Common myeloid progenitor, CD34-positive (primary cell): ENCODE data around the gene IL33.

ENCODE experiments used
- CTCF ChIA-PET: fragments of 350-600 bp; sonication (Branson Sonifier 250); formaldehyde crosslinking; loops from one replicate; lab custom pipeline; 2021; ENCODE audit warnings: antibody characterized with exemption; lab: Charles Lee
- POLR2A ChIA-PET: fragments of 350-600 bp; sonication (Branson Sonifier 250); formaldehyde crosslinking; loops from one replicate; lab custom pipeline; 2021; ENCODE audit warnings: antibody characterized with exemption; lab: Charles Lee
- DNase-seq, 3 donors: peaks; one replicate each; pipeline versions ENCODE4 v3.0.0 to v3.0.0-alpha.2; 2013
- H3K27ac ChIP-seq, 2 experiments: 1 replicate in 1 of 2; 2 replicates in 1 of 2; pipeline ENCODE4 v1.7.0; 2013; ENCODE audit warnings: inconsistent platforms in 2 of 2, low read length in 2 of 2, mild to moderate bottlenecking in 2 of 2, low read depth in 1 of 2, moderate library complexity in 1 of 2; ENCODE audit not compliant: severe bottlenecking in 2 of 2, insufficient read depth in 1 of 2, poor library complexity in 1 of 2
- H3K27me3 ChIP-seq, 5 experiments: replicated peaks in 2 of 5; 1 replicate in 3 of 5; 2 replicates in 2 of 5; pipeline versions ENCODE4 v1.6.1 to v1.7.0; 2013; ENCODE audit warnings: low read length in 4 of 5, mild to moderate bottlenecking in 2 of 5, moderate library complexity in 2 of 5, inconsistent platforms in 1 of 5; ENCODE audit not compliant: insufficient read depth in 5 of 5, control insufficient read depth in 4 of 5
- H3K36me3 ChIP-seq, 4 experiments: 1 replicate in 2 of 4; 2 replicates in 2 of 4; pipeline versions ENCODE4 v1.6.1 to v1.7.0; 2013; ENCODE audit warnings: low read length in 3 of 4, control low read depth in 1 of 4, mild to moderate bottlenecking in 1 of 4; ENCODE audit not compliant: control insufficient read depth in 4 of 4, insufficient read depth in 4 of 4
- H3K4me1 ChIP-seq, 4 experiments: 1 replicate in 3 of 4; 2 replicates in 1 of 4; pipeline versions ENCODE4 v1.6.1 to v1.7.1; 2013; ENCODE audit warnings: low read length in 3 of 4, mild to moderate bottlenecking in 3 of 4, control low read depth in 1 of 4, inconsistent platforms in 1 of 4, moderate library complexity in 1 of 4; ENCODE audit not compliant: control insufficient read depth in 4 of 4, insufficient read depth in 4 of 4; ENCODE audit errors: control extremely low read depth in 1 of 4
- H3K4me3 ChIP-seq, 7 experiments: 1 replicate in 4 of 7; 2 replicates in 3 of 7; pipeline versions ENCODE4 v1.5.1 to v1.7.0; 2013; ENCODE audit warnings: mild to moderate bottlenecking in 7 of 7, low read length in 6 of 7, moderate library complexity in 6 of 7, inconsistent platforms in 2 of 7, low read depth in 2 of 7, control low read depth in 1 of 7; ENCODE audit not compliant: insufficient read depth in 4 of 7, control insufficient read depth in 1 of 7; ENCODE audit errors: extremely low read depth in 1 of 7
- H3K9me3 ChIP-seq, 5 experiments: 1 replicate in 4 of 5; 2 replicates in 1 of 5; pipeline versions ENCODE4 v1.6.1 to v1.7.1; 2013; ENCODE audit warnings: low read length in 4 of 5, mild to moderate bottlenecking in 2 of 5, inconsistent platforms in 1 of 5, low read depth in 1 of 5, moderate library complexity in 1 of 5; ENCODE audit not compliant: control insufficient read depth in 4 of 5, insufficient read depth in 2 of 5; ENCODE audit errors: control extremely low read depth in 1 of 5
- WGBS: methylation state at CpG from one replicate; pipeline ENCODE4 v1.1.5; 2013; ENCODE audit not compliant: insufficient coverage; 5-methylcytosine and 5-hydroxymethylcytosine counted together

The IL33 gene

DNA sequence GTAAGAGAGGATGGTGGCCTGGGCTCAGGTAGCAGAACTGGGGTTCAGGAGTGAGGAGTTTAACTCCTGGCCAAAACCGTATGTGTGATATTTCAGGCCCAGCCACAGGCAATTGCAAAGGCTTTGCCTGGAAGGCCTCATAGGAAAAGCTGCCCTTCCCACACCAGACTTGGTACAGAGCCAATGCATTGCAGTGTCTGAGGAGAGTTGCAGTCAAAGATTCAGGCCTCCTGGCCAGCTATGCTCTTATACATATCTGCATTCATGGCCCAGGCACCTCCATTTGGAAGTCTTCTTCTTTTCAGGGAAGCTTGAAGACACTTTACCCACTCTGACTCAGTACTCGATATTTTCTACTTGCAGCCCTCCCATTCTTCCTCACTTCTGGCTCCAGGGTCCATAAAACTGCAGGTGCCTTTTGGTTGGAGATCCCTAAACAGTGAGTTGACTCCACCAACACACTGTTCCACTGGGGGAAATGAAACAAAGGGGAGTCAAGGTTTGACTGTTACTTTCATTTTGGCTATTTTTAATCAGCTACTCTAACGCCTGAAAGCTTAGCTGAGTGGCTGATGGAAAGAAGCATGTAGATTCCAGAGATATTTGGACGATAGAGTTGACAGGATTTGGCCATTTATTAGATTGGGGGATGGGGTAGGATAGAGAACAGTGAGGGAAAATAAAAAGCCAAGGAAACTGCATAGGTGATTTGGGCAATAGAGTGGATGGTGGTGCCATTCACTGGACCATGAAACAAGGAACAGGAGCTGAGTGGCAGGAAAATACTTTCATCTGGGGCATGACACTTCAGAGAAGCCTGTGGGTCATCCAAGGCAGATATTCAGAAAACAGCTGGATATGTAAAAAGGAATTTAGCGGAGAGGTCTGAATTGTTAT is 30.6 kb upstream of the IL33 start:
- Histone ChIP-seq H3K4me1 (no peaks in the 10 kb centered on the region), H3K4me3 (no peak overlapping the region), H3K27ac (no peak overlapping the region), H3K36me3 (no peaks in the 10 kb centered on the region), H3K27me3 (peaks cover 0 to 3% (median 0%) of the 10 kb centered on the region in 5 experiments), H3K9me3 (no peaks in the 10 kb centered on the region)
- ChIA-PET POLR2A (no interaction called here), CTCF (interaction anchor here (1.1 kb wide), 1 partner anchor 19 kb away, joined by 3 read pairs; no protein-coding TSS in a partner anchor)
- DNase-seq, result no peak
- WGBS, result 91% methylated on average over 4 of the region's 5 CpGs

DNA sequence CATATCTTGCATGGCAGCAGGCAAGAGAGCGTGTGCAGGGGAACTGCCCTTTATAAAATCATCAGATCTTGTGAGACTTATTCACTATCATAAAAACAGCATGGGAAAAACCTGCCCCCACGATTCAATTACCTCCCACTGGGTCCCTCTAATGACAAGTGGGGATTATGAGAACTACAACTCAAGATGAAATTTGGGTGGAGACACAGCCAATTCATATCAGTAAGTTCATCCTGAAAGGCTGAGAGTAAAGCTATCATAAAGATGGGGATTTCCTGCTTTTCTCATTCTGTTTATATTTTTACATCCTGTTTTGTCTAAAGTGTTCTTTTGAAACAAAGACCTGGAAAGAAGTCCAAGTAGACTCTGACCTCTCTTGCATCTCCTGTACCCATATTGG is 28.9 kb upstream of the IL33 start:
- no peaks in the 10 kb centered on the region for H3K4me1 ChIP-seq
- ChIA-PET CTCF (no interaction called here), POLR2A (no interaction called here)
- H3K27me3 ChIP-seq, result peaks cover 0 to 3% (median 2%) of the 10 kb centered on the region in 5 experiments
- H3K27ac ChIP-seq, result no peak overlapping the region
- H3K4me3 ChIP-seq, result no peak overlapping the region
- whole genome bisulfite sequencing, result 93% methylated on average over 2 of the region's 2 CpGs
- no peaks in the 10 kb centered on the region for H3K36me3 ChIP-seq
- DNase-seq, result no peak
- H3K9me3 ChIP-seq, result no peaks in the 10 kb centered on the region

DNA sequence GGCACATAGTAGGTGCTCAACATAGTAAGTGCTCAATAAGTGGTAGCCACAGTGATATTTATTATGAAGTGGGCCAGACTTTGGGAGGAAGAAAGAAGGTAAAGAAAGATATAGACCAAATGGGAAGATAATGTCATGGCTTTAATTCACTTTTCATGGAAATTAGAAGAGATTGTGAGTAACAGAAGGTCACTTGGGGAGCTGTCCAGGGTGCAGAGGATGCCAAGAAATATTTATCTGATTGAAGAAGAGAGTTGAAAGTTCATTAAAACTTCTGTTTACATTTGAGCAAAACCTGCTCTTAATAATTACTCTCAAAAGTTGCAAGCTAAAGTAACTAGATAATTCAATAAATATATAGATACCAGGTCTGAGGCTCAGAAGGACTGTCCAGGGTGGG is 28.3 kb upstream of the IL33 start:
- CTCF ChIA-PET, result interaction anchor here (1.2 to 1.5 kb wide), 2 partner anchors 9 to 11 kb away, joined by 4 read pairs; no protein-coding TSS in a partner anchor
- no peaks in the 10 kb centered on the region for H3K36me3 ChIP-seq
- peaks cover 0 to 3% (median 2%) of the 10 kb centered on the region in 5 experiments for H3K27me3 ChIP-seq
- no peak overlapping the region for H3K4me3 ChIP-seq
- peaks cover 0 to 1% (median 0%) of the 10 kb centered on the region in 5 experiments for H3K9me3 ChIP-seq
- POLR2A ChIA-PET, result no interaction called here
- no peak for DNase-seq
- H3K27ac ChIP-seq, result no peak overlapping the region
- H3K4me1 ChIP-seq, result no peaks in the 10 kb centered on the region

DNA sequence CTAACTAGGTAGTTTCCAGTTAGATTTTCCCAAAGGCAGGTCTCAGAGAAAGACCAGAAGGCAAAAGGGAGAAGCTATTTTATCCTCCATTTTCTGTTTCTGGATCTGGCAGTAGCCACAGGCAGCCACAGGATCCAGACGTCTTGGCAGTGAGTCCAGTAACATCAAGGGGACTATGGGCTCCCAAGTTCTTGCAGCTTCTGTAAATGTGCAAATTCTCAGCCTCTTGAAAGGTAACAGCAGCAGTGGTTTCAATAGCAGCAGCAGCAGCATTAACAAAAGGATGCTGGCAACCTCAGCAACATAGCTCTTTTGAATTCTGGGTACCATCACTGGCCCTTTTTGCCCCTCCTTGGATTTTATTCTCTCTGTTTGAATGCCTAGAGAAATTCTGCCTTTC is 27.1 kb upstream of the IL33 start:
- WGBS, result 80% methylated on average over 1 of the region's 1 CpG
- no peaks in the 10 kb centered on the region for H3K4me1 ChIP-seq
- H3K27ac ChIP-seq, result no peak overlapping the region
- DNase-seq, result no peak
- CTCF ChIA-PET, result interaction anchor here (1.5 kb wide), 1 partner anchor 10 kb away, joined by 4 read pairs; no protein-coding TSS in a partner anchor
- peaks cover 0 to 2% (median 0%) of the 10 kb centered on the region in 5 experiments for H3K9me3 ChIP-seq
- H3K27me3 ChIP-seq, result peaks cover 0 to 3% (median 2%) of the 10 kb centered on the region in 5 experiments
- no peaks in the 10 kb centered on the region for H3K36me3 ChIP-seq
- POLR2A ChIA-PET, result no interaction called here
- H3K4me3 ChIP-seq, result no peak overlapping the region

DNA sequence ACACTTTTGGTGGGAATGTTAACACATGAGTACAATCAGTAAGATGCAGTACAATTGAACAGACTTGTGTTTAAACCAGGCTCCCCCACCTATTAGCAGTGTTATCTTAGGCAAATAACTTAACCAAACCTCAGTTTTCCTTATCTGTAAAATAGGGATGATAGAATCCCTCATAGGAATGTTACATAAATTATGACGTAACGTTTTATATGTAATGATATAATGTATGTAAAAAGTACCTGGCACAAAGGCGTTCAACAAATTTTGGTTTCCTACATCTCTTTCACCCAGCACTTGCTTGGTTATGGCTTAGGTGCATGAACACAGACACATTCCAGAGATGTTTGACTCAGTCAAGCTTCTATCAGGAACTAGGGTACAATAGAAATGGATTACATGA is 26.7 kb upstream of the IL33 start:
- Histone ChIP-seq H3K36me3 (no peaks in the 10 kb centered on the region), H3K27ac (no peak overlapping the region), H3K27me3 (peaks cover 0 to 3% (median 2%) of the 10 kb centered on the region in 5 experiments), H3K9me3 (peaks cover 0 to 2% (median 0%) of the 10 kb centered on the region in 5 experiments), H3K4me3 (no peak overlapping the region), H3K4me1 (no peaks in the 10 kb centered on the region)
- POLR2A ChIA-PET, result no interaction called here
- 83% methylated on average over 1 of the region's 3 CpGs for WGBS
- CTCF ChIA-PET, result no interaction called here
- DNase-seq, result no peak

DNA sequence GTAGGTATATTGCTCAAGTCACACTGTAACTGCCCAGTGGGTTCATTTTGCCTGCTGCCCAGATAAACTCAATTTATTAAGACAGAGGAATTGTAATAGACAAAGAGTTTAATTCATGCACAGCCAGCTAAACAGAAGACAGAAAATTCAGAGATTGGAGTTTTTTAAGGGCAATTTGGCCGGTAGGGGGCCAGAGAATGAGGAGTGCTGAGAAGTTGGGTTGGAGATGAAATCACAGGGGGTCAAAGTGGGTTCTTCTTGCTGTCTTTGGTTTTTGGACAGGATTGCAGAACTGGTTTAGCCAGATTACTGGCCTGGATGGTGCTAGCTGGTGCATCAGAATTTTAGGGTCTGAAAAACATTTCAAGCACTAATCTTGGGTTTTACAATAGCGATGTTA is 20.7 kb upstream of the IL33 start:
- ChIA-PET POLR2A (no interaction called here), CTCF (interaction anchor here (2.2 kb wide), 1 partner anchor 17 kb away, joined by 7 read pairs; no protein-coding TSS in a partner anchor)
- Histone ChIP-seq H3K9me3 (peaks cover 0 to 2% (median 0%) of the 10 kb centered on the region in 5 experiments), H3K4me1 (no peaks in the 10 kb centered on the region), H3K27ac (no peak overlapping the region), H3K36me3 (no peaks in the 10 kb centered on the region), H3K4me3 (no peak overlapping the region), H3K27me3 (peaks cover 0 to 9% (median 4%) of the 10 kb centered on the region in 5 experiments)
- no peak for DNase-seq
- WGBS, result 73% methylated on average over 2 of the region's 2 CpGs
